Subcutaneous adipose tissue (tissue), 4 donors: ENCODE results near the gene ZMIZ1. TPM values are rescaled to one million over a fixed set of nuclear protein-coding genes. Genes with fewer than 3 reads are reported as not detected.

Experiments
- CTCF ChIP-seq: fragments of 450-650 bp; IDR thresholded peaks from one replicate; pipeline ENCODE4 v1.5.1; 2016; ENCODE audit warnings: low read depth, mild to moderate bottlenecking, control low read depth, antibody characterized with exemption, moderate library complexity
- total RNA-seq, 4 donors: library from RNA; depleted of rRNA; stranded (reverse); fragments of >200 nt; gene quantifications; one replicate each; pipeline ENCODE4 v1.1.0, GENCODE V29; 2016

ZMIZ1 gene
- total RNA-seq, 4 donors from 2014 or later, result 38.1 to 70.6 (median 51.4) TPM

- no peak for TF ChIP-seq CTCF
Measured at GRCh38 chr10:79055892-79056291, 12.9 kb upstream of the ZMIZ1 start.

GRCh38 chr10:79056361-79056735, 12.4 kb upstream of the ZMIZ1 start:
- no peak for TF ChIP-seq CTCF

- TF ChIP-seq CTCF, result no peak
Measured at GRCh38 chr10:79056736-79057391, 11.9 kb upstream of the ZMIZ1 start.

GRCh38 chr10:79057481-79058275, 11.1 kb upstream of the ZMIZ1 start:
- no peak for TF ChIP-seq CTCF

GRCh38 chr10:79058899-79059841, 9.6 kb upstream of the ZMIZ1 start:
- TF ChIP-seq CTCF, result no peak

- TF ChIP-seq CTCF, result no peak
Measured at GRCh38 chr10:79059859-79060379, 8.8 kb upstream of the ZMIZ1 start.
